HG03097 (cell line): ENCODE measurements around the gene PAXX.

Experiments used
- ATAC-seq: cut with Tn5 transposase; IDR thresholded peaks from one replicate; pipeline ENCODE4 v1.9.1; 2021; ENCODE audit not compliant: unreplicated experiment, low FRiP score

Gene PAXX

GRCh38 chr9:136952876-136953770, 39.1 kb upstream of the PAXX start:
- ATAC-seq: no peak

- no peak for ATAC-seq
These were observed 38.4 kb upstream of the PAXX start for GRCh38 chr9:136953771-136954269.

- ATAC-seq: no peak
These were observed 37.7 kb upstream of the PAXX start for GRCh38 chr9:136954270-136955083.

- ATAC-seq: no peak
These were observed 36.9 kb upstream of the PAXX start for GRCh38 chr9:136955202-136955942.

GRCh38 chr9:136955943-136956335, 36.3 kb upstream of the PAXX start:
- no peak for ATAC-seq

- no peak for ATAC-seq
These were observed 35.6 kb upstream of the PAXX start for GRCh38 chr9:136956604-136957003.

GRCh38 chr9:136957461-136957860, 34.8 kb upstream of the PAXX start:
- no peak for ATAC-seq

GRCh38 chr9:136957901-136958300, 34.3 kb upstream of the PAXX start:
- no peak for ATAC-seq

GRCh38 chr9:136958473-136958872, 33.7 kb upstream of the PAXX start:
- no peak for ATAC-seq

GRCh38 chr9:136958898-136959850, 33.0 kb upstream of the PAXX start:
- no peak for ATAC-seq

- no peak for ATAC-seq
These were observed 31.8 kb upstream of the PAXX start for GRCh38 chr9:136960212-136960937.

GRCh38 chr9:136960938-136961275, 31.3 kb upstream of the PAXX start:
- no peak for ATAC-seq

- no peak for ATAC-seq
These were observed 30.8 kb upstream of the PAXX start for GRCh38 chr9:136961279-136962065.

GRCh38 chr9:136962163-136962562, 30.1 kb upstream of the PAXX start:
- ATAC-seq: no peak

- ATAC-seq: no peak
These were observed 29.4 kb upstream of the PAXX start for GRCh38 chr9:136962701-136963248.

- ATAC-seq: no peak
These were observed 28.9 kb upstream of the PAXX start for GRCh38 chr9:136963341-136963740.

GRCh38 chr9:136963751-136964150, 28.5 kb upstream of the PAXX start:
- no peak for ATAC-seq

GRCh38 chr9:136964171-136964689, 28.0 kb upstream of the PAXX start:
- no peak for ATAC-seq
